ENCODE data around the gene TMEM119. TPM values are rescaled to one million over a fixed set of nuclear protein-coding genes. Genes with fewer than 3 reads are reported as not detected.
A peak's percentile ranks its signal among the peaks of the same experiment; 100 is the strongest.

The TMEM119 gene
- total and polyA plus RNA-seq, 9 of the 15 experiments (the other 6 are each of a cell fraction or from before 2014, with no cell fraction given): 0.18 TPM; not detected in 8

- TF ChIP-seq ZBTB11 (CRISPR knock-in tag; IDR thresholded peaks at IDR 0.05) (peak in 1 of 3 experiments; percentile 73; a peak in 2 of 6 replicates), SAFB (IDR thresholded peaks at IDR 0.05; ENCODE audit: borderline replicate concordance, low read depth, low read length) (no peak), COPS2 (conservative IDR thresholded peaks at IDR 0.05) (no peak), ELF1 (tag; IDR thresholded peaks at IDR 0.05) (no peak; the same call in 1 of the 2 replicates), MIER1 (IDR thresholded peaks at IDR 0.05; ENCODE audit: low read depth) (no peak), BMI1 (IDR thresholded peaks at IDR 0.05; ENCODE audit: low read length) (peak; percentile 35; the same call in 1 of the 2 replicates), ZNF354B (CRISPR knock-in tag; IDR thresholded peaks at IDR 0.05) (no peak), PKNOX1 (IDR thresholded peaks at IDR 0.05) (peak; percentile 37; the same call in 1 of the 2 replicates), EWSR1 (IDR thresholded peaks at IDR 0.05; ENCODE audit: borderline replicate concordance, low read depth, partially characterized antibody) (no peak), DMBX1 (CRISPR knock-in tag; IDR thresholded peaks at IDR 0.05; ENCODE audit: borderline replicate concordance) (no peak), HINFP (tag; conservative IDR thresholded peaks at IDR 0.05; ENCODE audit: low read depth) (no peak), RAD21 (CRISPR knock-in tag; conservative IDR thresholded peaks at IDR 0.05 in 1 of 2, IDR thresholded peaks at IDR 0.05 in 1 of 2) (no peak), LEF1 (IDR thresholded peaks at IDR 0.05) (no peak), XRCC5 (IDR thresholded peaks at IDR 0.05; ENCODE audit: low read depth, low read length) (no peak), CUX1 (CRISPR knock-in tag; IDR thresholded peaks at IDR 0.05) (no peak), SIN3A (IDR thresholded peaks at IDR 0.05; ENCODE audit: borderline replicate concordance in 2 of 2, control insufficient read depth in 1 of 2, low read depth in 2 of 2, low read length in 2 of 2) (no peak)
Observed at GRCh38 chr12:108622421-108622820, 24.5 kb upstream of the TMEM119 start (continued).
